Hypothalamus (tissue), 51 donors: ENCODE measurements around the gene ZNF580.

Experiments
- DNase-seq, 51 donors: peaks; one replicate each; lab custom pipeline; 2025; lab: John Stamatoyannopoulos, UW

The ZNF580 gene

DNA sequence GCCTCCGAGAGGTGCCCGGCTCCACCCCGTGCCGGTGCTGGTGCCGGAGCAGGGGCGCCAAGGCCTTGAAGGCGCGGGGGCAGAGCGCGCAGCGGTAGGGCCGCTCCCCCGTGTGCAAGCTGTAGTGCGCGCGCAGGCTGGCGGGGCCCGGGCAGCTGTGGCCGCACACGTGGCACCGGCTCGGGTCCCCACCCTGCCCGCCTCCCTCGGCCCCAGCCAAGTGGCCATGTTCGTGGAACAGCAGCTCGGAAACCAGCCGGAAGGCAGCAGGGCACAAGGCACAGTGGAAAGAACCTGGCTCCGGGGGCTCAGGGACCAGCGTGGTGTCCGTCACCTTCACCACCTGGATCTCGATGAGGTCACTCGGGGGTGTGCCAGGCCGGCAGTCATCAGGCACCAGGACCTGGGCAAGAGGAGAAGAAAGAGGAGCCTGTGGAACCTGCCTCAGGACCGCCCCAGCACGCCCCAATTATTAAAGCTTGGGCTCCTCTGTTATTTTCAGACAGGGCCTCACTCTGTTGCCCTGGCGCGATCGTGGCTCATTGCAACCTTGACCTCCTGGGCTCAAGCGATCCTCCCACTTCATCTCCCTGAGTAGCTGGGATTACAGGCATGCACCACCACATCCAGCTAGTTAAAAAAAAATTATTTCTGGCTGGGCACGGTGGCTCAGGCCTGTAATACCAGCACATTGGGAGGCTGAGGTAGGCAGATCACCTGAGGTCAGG is 18.4 kb upstream of the ZNF580 start:
- DNase-seq = no peak

DNA sequence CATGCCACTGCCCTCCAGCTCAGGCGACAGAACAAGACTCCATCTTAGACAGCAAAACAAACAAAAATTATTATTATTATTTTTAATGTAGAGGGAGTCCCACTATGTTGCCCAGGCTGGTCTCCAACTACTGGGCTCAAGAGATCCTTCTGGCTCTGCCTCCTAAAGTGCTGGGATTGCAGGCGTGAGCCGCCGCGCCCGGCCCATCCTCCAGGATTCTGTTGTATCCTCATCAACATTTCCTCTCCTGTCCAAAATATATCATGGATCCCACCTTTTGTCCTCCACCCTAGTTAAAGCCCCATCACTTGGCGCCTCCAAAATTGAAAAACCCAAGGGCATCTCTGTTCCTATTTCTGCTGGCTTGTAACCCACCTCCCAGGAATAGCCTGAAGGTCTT is 17.7 kb upstream of the ZNF580 start:
- DNase-seq = no peak

DNA sequence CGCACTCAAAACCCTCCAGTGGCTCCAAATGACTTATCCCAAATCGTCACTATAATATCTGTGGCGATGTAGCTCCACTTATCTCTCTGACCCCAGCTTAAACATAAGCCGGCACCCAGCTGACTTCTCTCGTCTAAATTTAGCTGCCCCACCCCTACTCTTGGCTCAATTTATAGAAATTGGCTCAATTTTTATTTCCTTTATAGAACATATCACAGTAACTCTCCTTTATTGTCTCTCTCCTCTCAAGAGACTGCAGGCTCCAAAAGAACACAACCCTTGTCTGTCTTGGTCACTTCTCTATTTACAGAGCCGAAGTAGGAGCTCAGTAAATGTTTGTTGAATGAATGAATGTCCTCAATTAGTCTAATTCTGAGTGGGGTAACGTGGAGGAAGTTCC is 17.2 kb upstream of the ZNF580 start:
- DNase-seq = no peak

DNA sequence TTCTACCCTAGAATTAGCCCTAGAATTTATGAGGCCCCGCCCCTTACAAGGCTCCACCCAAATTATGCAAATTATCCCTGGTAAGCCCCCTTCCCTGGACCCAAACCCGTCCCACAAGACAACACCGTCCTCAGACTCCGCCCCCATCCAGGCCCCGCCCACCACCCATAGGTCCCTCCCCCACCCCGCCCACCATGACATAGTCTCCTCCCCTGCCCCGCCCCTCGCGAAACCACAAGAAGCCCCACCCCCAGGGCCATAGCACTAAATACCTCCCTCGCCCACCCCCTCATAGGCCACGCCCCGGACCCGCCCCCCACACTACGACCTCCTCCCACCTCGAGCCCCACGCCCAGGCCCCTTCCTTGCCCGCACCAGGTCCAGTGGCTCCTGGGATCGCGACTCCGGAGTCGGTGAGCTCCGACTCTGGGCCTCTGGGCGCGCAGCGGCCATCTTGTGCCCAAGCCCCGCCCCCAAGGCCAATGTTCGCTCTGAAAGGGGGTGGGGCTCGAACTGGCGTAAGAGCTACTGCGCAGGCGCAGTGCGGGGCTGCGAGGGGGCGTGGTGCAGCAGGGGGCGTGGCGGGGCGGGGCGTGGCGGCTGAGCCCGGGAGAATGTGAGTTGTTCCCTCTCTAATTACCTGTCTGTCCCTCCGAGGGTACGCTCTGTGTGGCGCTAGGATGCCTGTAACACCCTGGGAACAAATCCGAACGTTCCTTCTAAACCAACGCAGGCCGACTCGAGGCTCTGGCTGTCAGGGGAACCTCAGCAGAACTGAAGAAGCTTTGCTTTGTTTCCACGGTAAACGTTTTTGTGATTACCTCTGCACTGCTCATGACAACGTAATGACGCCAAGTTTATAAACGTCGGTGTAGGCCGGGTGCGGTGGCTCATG is 16.4 kb upstream of the ZNF580 start, which contains the start of gene ZNF784:
Gene ZNF784 (minus strand): TSS at position 458 of the 895 bp plus-strand sequence. CDS start 5 bp downstream, at position 453.
- DNase-seq = peak; percentile 67 to 98 (median 89)

DNA sequence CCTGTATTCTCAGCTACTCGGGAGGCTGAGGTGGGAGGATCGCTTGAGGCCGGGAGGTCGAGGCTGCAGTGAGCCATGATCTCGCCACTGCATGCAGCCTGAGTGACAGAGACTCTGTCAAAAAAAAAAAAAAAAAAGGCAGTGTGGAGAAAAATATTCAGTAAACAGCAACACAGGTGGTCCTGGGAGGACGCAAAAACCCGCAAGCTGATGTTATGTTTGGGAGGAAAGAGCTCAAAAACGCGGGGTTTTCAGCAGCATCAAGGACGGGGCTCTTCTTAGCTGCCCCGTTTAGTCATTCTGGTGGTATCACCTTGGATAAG is 15.8 kb upstream of the ZNF580 start:
- no peak for DNase-seq

DNA sequence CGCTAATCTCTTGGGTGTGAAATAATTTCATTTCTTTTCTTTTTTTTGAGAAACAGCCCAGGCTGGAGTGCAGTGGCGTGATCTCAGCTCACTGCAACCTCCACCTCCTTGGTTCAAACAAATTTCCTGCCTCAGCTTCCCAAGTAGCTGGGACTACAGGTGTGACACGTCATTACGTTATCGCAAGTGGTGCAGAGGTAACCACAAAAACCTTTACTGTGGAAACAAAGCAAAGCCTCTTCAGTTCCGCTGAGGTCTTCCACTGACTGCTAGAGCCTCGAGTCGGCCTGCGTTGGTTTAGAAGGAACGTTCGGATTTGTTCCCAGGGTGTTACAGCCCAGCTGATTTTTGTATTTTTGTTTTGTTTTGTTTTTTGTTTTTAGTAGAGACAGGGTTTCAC is 14.5 kb upstream of the ZNF580 start:
- DNase-seq = no peak

DNA sequence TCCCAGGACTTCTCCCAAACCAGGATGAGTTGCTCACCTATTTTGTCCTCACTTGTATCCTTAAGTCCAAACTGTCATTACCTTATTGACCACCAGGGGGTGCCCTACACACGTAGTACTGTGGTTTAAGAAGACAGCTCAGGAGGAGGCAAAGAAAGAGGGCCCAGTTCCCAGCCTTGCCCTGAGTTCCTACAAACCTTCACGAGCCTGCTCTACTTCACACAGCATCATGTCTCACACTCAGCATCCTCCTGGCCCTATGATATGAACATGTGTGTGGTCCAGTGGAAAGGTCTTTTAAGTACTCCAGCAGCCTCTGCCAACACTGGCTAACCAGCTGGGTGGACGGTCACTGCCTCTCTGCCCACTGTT is 8.4 kb upstream of the ZNF580 start:
- DNase-seq = peak in 45 of 51 donors; percentile 8 to 100 (median 64)

DNA sequence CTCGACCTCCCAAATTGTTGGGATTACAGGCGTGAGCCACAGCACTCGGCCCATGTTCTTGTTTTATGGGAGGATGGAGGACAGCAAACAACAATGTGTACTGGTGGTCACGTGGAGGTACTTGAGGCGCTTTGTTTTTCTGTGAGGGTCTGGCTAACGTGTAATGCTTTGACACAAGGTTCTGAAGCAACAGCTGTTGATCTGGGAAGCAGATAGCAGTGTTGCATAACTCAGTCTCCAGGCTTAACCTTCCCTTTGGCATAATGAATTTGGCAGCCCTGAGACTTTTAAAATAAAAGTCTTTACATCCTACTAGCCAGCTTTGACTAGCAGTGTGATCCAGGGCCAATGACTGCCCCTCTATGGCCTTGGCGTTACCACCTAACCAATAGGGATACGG is 6.9 kb upstream of the ZNF580 start:
- DNase-seq = no peak

DNA sequence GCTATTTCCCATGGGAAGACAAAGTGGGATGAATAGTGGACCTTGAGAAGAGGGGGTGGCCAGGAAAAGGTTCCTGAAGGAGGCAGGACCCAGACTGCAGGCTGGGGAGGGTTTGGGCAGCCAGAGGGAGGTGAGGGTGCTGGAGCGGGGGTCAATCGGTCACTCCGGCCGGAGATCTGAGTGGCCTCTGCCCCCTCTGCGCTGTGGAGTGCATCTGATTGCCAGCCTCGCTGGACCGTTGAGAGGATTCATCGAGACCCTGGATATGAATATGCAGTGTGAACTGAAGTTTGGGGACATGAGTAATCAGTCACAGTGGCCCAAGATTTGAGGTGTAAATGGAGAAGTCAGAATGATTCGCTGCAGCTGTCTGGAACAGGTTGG is 5.5 kb upstream of the ZNF580 start:
- DNase-seq = no peak

DNA sequence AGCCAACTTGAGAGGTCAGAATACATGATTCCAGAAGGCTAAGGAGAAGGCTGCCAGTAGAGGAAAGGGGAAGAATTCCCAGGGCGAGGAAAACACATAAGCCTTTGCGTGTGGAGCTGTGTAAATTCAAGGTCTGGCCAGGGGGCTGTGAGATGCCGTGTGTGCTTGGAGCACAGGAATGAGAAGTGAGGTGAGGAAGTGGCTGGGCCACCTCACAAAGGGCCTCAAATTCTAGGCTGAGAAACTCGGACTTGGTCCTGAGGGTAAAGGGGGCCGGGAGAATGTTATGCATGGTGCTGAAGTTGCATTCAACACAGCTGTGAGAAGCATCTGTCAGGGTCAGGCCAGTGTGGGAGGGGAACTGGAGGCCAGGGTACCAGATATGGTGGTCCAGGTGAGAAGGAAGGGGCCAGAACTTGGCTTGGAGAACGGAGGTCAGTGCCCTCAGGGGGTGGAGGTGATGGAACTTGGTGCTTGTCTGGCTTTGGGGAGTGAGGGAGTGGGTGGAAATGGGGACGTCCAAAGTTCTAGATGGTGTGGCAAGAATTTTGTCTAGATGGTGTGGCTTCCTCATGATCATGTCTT is 4.9 kb upstream of the ZNF580 start:
- DNase-seq = no peak

DNA sequence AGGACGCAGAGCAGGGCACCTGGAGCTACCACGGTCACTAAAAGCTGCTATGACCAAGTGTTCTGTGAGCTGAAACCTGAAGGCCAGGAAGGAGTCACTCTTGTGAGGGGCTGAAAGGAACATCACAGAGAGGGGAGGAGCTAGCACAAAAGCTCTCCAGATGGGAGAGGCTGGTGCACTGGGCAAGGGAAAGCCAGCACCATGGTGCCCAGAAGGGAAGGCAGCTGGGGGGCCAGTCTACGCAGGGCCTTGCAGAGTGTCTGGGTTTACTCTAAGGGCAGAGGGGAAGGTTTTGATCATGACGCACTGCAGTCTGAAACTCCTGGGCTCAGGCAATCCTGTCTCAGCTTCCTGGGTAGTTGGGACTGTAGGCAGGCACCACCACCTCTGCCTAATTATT is 4.1 kb upstream of the ZNF580 start:
- DNase-seq = no peak

DNA sequence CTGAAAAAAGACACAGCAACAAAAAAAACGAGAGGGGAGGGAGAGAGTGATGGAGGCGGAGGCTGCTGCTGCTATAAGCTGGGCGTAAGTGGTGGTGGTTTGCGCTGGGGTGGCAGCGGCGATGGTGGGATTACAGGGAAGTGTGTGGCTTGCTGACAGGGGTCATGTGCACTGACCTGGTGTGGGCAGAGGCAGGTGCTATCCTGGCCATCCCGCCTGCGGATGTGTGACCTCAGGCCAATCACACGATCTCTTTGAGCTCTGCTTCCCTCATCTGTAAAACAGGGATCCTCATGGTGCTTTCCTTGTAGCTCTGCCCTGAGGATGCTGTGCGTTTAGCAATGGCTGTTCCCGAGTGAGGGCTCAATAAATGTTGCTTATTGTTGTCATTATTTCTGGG is 3.3 kb upstream of the ZNF580 start:
- no peak for DNase-seq

DNA sequence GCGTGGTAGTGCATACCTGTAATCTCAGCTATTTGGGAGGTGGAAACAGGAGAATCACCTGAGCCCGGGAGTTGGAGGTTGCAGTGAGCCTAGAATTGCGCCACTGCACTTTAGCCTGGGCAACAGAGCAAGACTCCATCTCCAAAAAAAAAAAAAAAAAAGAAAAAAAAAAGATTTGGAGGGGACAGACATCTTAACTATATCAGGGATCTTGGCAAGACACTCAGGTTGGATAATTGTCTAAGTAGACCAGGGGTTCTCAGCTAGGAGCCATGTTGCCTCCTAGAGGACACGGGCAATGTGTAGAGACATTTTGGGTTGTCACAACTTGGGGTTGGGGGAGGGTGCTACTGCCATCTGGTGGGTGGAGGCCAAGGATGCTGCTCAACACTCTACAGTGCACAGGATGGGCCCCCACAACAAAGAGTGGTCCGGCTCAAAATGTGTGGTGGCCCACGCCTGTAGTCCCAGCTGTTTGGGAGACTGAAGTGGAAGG is 1.9 kb upstream of the ZNF580 start:
- peak in 2 of 51 donors; percentile 9 to 10 for DNase-seq

DNA sequence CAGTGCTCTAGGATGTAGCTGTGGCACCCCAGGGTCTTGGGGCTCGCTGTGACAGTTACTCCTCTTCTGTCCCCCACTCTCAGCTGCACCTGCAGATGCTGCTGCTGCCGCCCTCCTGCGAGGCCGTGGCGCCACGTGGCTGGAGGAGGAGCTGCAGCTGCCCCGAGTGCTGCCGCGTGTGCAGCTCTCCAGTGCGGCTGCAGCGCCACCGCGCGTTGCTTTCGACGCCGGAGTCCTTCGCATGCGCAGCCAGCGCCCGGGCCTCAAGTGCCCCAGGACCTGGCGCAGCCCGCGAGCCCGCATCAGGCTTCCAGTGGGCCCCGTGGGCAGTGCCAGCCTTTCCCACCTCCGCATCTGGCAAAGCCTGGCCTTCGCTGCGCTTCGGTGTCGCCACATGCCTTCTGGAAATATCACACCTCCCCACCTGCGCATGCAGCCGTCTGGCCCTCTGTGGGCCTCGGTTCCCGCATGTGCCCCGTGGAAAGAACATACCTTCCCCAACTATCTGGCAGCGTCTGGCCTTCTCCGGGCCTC is 692 bp upstream of the ZNF580 start:
- peak in 39 of 51 donors; percentile 12 to 73 (median 47) for DNase-seq

DNA sequence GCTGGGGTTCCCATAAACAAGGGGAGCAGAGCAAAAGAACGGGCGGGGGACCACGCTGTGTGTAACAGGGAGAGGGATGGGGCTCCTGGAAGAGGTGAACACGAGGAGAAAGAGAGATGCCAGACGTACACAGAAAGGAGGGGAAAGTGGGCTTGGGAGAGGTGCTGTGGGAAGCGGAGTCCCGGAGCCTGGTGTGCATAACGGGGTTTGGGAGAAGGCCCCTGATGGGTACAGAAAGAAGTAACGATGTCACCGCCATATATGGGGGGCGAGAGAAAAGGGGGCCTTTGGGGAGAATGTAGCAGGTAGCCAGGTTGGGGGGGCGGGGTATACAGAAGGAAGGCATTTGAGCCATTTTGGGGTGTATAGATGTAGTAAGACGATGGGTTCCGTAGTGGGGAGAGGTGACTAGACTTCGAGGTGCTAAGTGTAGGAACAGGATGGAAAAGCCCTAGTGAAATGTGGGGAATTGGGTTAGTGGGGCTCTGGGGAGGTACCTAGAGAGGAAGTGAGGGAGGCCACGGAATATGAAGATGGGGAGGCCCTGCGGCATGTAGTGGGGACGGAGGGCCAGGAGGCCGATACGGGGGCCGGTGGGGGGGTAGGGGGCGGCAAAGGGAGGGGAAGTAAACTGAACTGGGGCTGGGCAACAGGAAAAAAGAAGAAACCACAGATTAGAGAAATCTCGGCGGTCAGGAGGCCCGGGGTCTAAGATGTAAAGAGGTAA is 787 bp downstream of the ZNF580 start:
- DNase-seq = peak in 2 of 51 donors; percentile 38 to 53

DNA sequence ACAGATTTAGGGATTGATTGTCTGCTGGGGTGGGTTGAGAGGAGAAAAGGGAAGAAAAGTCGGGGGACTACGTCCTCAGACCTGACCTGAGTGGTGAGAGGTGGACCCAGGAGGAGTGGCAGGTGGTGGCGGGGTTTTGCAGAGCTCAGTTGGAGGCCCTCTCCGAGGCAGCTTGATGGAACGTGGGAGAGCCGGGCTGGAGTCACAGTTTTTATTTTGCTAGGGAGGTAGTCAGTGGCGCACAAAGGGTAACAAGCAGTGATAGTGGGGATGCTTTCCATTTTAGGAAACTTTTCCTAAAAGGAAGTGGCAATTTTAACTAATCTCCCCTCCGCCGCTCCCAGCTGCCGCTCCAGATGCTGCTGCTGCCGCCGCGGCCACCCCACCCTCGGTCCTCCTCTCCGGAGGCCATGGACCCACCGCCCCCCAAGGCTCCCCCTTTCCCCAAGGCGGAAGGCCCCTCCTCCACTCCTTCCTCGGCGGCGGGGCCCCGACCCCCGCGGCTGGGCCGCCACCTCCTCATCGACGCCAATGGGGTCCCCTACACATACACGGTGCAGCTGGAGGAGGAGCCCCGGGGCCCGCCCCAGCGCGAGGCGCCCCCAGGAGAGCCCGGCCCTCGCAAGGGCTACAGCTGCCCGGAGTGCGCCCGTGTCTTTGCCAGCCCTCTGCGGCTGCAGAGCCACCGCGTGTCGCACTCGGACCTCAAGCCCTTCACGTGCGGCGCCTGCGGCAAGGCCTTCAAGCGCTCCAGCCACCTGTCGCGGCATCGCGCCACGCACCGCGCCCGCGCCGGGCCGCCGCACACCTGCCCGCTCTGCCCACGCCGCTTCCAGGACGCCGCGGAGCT is 1.6 kb downstream of the ZNF580 start:
- peak in 4 of 51 donors; percentile 13 to 34 (median 22) for DNase-seq

DNA sequence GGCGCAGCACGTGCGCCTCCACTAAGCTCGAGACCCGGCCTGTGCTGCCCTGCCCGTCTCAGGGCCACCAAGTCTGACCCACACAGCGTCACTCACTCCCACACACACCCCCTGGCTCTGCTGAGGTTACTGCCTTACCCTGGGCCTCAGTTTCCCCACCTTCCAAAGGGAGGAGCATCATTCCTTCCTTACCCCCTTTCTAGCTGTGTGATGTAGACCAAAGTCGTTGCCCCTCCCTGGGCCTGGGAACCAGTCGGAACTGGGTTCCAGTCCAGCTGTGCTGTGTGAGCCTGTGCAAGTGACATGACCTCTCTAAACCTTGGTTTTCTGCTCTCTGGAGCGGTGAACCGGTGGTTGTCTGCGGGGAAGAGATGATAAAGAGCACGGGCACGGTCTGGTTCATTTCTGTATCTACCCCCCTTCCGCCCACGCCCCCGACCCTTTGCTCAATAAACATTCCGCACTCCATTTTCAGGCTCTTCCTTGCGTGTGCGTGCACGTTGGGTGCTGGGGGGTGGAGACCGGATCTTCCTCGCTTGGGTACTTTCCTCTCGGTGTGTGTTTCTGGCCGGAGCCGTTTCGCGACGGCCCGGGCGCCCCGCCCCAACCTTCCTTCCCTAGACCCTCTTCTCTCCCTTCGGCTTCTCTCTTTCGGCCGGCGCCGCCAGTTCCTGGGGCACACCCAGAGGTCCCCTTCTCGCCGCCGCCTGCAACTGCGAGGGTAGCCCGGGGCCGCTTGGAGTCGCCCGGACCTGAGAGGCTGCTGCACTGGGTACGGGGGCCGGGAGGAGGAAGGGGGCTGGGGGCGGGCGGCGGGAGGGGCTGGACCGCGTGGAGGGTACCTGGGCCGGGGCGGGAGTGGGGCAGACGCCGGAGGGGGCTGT is 2.4 kb downstream of the ZNF580 start, which contains the start of gene ZNF581:
Gene ZNF581 (plus strand): TSS at position 647 of the 884 bp plus-strand sequence. CDS start 923 bp downstream, outside the sequence.
- peak in 47 of 51 donors; percentile 22 to 85 (median 58) for DNase-seq

DNA sequence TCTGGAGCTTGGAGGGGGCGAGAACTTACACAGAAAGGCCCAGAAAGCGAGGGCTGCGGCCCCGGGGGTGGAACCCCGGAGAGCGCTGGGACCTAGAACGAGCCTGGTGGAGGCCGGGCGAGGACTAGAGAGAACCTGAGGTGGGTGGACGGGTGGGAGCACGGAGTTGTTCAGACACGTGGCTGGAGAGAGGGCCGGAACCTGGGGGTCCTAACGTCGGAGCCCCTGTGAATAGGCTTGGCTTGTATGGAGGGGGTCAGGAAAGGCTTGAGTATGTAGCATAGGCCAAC is 3.0 kb downstream of the ZNF580 start:
- DNase-seq = peak in 1 of 51 donors; percentile 40
